K562 (cell line): ENCODE measurements around the gene SUSD3. TPM values are rescaled to one million over a fixed set of nuclear protein-coding genes. Genes with fewer than 3 reads are reported as not detected.

Experiments
- ATAC-seq: fragments of 200-7000 bp; cut with Tn5 transposase; 3 replicates; pipeline ENCODE4 v1.9.1; 2020; ENCODE audit warnings: moderate library complexity
- BruUV-seq: library from RNA; stranded (reverse); fragments of 400-500 nt; replicated peaks from 2 replicates; lab custom pipeline; 2021; lab: Mats Ljungman, UMichigan
- CTCF ChIA-PET: fragments of 300-600 bp; formaldehyde crosslinking; extraction: SDS; loops from one replicate; lab custom pipeline; 2021; ENCODE audit warnings: low intra/inter-chr PET ratio; lab: Yijun Ruan, JAX
- POLR2A ChIA-PET: fragments of 300-600, 350-650 bp; sonication (Branson Sonifier 250); formaldehyde crosslinking; extraction: SDS; loops from one replicate; lab custom pipeline; 2021; ENCODE audit warnings: antibody characterized with exemption, inconsistent platforms; lab: Yijun Ruan, JAX
- DNase-seq, 4 experiments: peaks; one replicate each; pipeline versions ENCODE4 v3.0.0 to v3.0.0-alpha.2; 2011 to 2018; ENCODE audit warnings: low spot score in 3 of 4, mixed read lengths in 3 of 4; ENCODE audit errors: extremely low read depth in 1 of 4
- FAIRE-seq: peaks from 2 replicates; lab custom pipeline; 2011; peaks lifted over from hg19 to GRCh38; lab: Jason Lieb, UNC
- H2AFZ ChIP-seq: 2 replicates; pipeline ENCODE4 v1.6.0; 2011; ENCODE audit warnings: low read depth, low read length, control low read depth, inconsistent platforms
- H3K27ac ChIP-seq: fragments of 200-600 bp; 3 replicates; pipeline ENCODE4 v1.8.0; 2011; ENCODE audit warnings: low read depth, mild to moderate bottlenecking, control low read depth, inconsistent platforms, low read length, moderate library complexity, mixed read lengths; ENCODE audit errors: extremely low read depth
- H3K27me3 ChIP-seq, 2 experiments: fragments of 300-600 bp in 1 of 2; 2 replicates in 1 of 2; 3 replicates in 1 of 2; pipeline versions ENCODE4 v1.6.0 to v1.8.0; 2011; ENCODE audit warnings: inconsistent platforms in 2 of 2, low read length in 2 of 2, mild to moderate bottlenecking in 1 of 2, mixed read lengths in 1 of 2, moderate library complexity in 1 of 2; ENCODE audit not compliant: control insufficient read depth in 2 of 2, insufficient read depth in 2 of 2
- H3K36me3 ChIP-seq: fragments of 300-600 bp; 3 replicates; pipeline ENCODE4 v1.8.0; 2011; ENCODE audit warnings: mild to moderate bottlenecking, low read length, inconsistent platforms; ENCODE audit not compliant: control insufficient read depth, insufficient read depth
- H3K4me1 ChIP-seq, 2 experiments: fragments of 200-600 bp in 1 of 2; replicated peaks in 1 of 2; 2 replicates in 1 of 2; 3 replicates in 1 of 2; pipeline versions ENCODE4 v1.5.1 to v1.8.0; 2011; ENCODE audit warnings: inconsistent platforms in 2 of 2, low read length in 2 of 2, mild to moderate bottlenecking in 1 of 2, mixed read lengths in 1 of 2, moderate library complexity in 1 of 2; ENCODE audit not compliant: control insufficient read depth in 2 of 2, insufficient read depth in 2 of 2
- H3K4me2 ChIP-seq: 2 replicates; pipeline ENCODE4 v1.6.1; 2011; ENCODE audit warnings: low read length, control low read depth, inconsistent platforms, mixed read lengths; ENCODE audit not compliant: insufficient read depth
- H3K4me3 ChIP-seq: fragments of 200-600 bp; sonication (generic), shearing (Covaris generic); 2 replicates; pipeline ENCODE4 v1.5.1; 2016; ENCODE audit warnings: control low read depth, inconsistent platforms
- H3K79me2 ChIP-seq: fragments of 200-600 bp; 3 replicates; pipeline ENCODE4 v1.8.0; 2011; ENCODE audit warnings: low read length, inconsistent platforms; ENCODE audit not compliant: control insufficient read depth, insufficient read depth
- H3K9ac ChIP-seq, 2 experiments: 2 replicates each; pipeline versions ENCODE4 v1.6.0 to v1.6.1; 2011; ENCODE audit warnings: low read depth in 2 of 2, low read length in 2 of 2, control low read depth in 1 of 2, inconsistent platforms in 1 of 2, mild to moderate bottlenecking in 1 of 2, mixed read lengths in 1 of 2; ENCODE audit not compliant: insufficient read depth in 1 of 2
- H3K9me1 ChIP-seq: one replicate; pipeline ENCODE4 v1.6.0; 2011; ENCODE audit warnings: inconsistent platforms, mild to moderate bottlenecking, low read length, moderate library complexity; ENCODE audit not compliant: control insufficient read depth, insufficient read depth
- H3K9me3 ChIP-seq: replicated peaks from 2 replicates; pipeline ENCODE4 v1.5.1; 2011; ENCODE audit warnings: low read depth, low read length, inconsistent platforms; ENCODE audit not compliant: control insufficient read depth, insufficient read depth
- H4K20me1 ChIP-seq: replicated peaks from 2 replicates; pipeline ENCODE4 v1.6.1; 2011; ENCODE audit warnings: low read length, inconsistent platforms, mixed read lengths; ENCODE audit not compliant: control insufficient read depth, insufficient read depth
- E2F1 ChIP-seq: sonication (generic); formaldehyde crosslinking; IDR thresholded peaks from 2 replicates; pipeline ENCODE4 v1.8.1; 2023; ENCODE audit warnings: mild to moderate bottlenecking, missing genetic modification reagents, moderate library complexity
- MAX ChIP-seq: sonication (generic); formaldehyde crosslinking; IDR thresholded peaks from 2 replicates; pipeline ENCODE4 v1.9.0; 2022; ENCODE audit warnings: mild to moderate bottlenecking, missing genetic modification reagents
- MTA1 ChIP-seq: fragments of 450-650 bp; IDR thresholded peaks from 2 replicates; pipeline ENCODE4 v1.6.1; 2017; ENCODE audit warnings: borderline replicate concordance
- SNAPC5 ChIP-seq: fragments of 250-450 bp; sonication (Bioruptor Pico); IDR thresholded peaks from 2 replicates; pipeline ENCODE4 v1.8.0; 2021; ENCODE audit warnings: moderate library complexity, mild to moderate bottlenecking, inconsistent platforms
- ZNF57 ChIP-seq: fragments of 450-650 bp; formaldehyde crosslinking; IDR thresholded peaks from 2 replicates; pipeline ENCODE4 v1.4.0; 2020; ENCODE audit warnings: mild to moderate bottlenecking, moderate library complexity
- WGBS: fragments of 100-300 bp; shearing (Covaris generic); methylation state at CpG from one replicate; pipeline ENCODE4 v1.1.6; 2016; ENCODE audit warnings: low coverage, mixed read lengths; ENCODE audit not compliant: insufficient coverage; ENCODE audit errors: missing lambda C conversion rate; 5-methylcytosine and 5-hydroxymethylcytosine counted together
- in situ Hi-C: fragments of 300-500 bp; cut with MboI; formaldehyde crosslinking; loops from 4 replicates; pipeline ENCODE4 v1.15.0; 2018; ENCODE audit warnings: inconsistent platforms, mixed read lengths
- intact Hi-C: fragments of 100-400 bp; cut with micrococcal nuclease; formaldehyde crosslinking; loops from 2 replicates; pipeline ENCODE4 v1.14.2; 2022
- polyA plus RNA-seq, 8 experiments: library from polyadenylated mRNA; depleted of rRNA in 4 of 8; stranded (reverse) in 5 of 8; unstranded in 3 of 8; fragments of >200 nt; fragmentation: Nextera tagmentation in 2 of 8; fragmentation: Illumina TruSeq in 1 of 8; extraction: Ambion mirVana in 2 of 8; extraction: Trizol in 1 of 8; gene quantifications; 2 replicates each; pipeline versions ENCODE4 v1.2.1 to v1.2.3, GENCODE V29; 2011 to 2014; ENCODE audit warnings: inconsistent platforms in 1 of 8, missing spikeins in 1 of 8
- total RNA-seq, 7 experiments: library from RNA; depleted of rRNA in 6 of 7; stranded (reverse); fragments of >200 nt in 6 of 7; fragmentation: Illumina TruSeq in 2 of 7; extraction: Trizol in 2 of 7; gene quantifications; 2 replicates each; pipeline versions ENCODE4 v1.2.1 to v1.2.3, GENCODE V29; 2011 to 2021; ENCODE audit warnings: low replicate concordance in 1 of 7

SUSD3 gene
- total and polyA plus RNA-seq, 9 of the 15 experiments (the other 6 are each of a cell fraction or from before 2014, with no cell fraction given): 1.3 to 21.7 (median 11.4) TPM

- no peak overlapping the region; the same call in 1 of the 2 replicates for H3K4me2 ChIP-seq
- ChIA-PET CTCF (no interaction called here), POLR2A (interaction anchor here (0.6 to 2.0 kb wide), 9 partner anchors 8 to 559 kb away, joined by 3 to 16 read pairs (median 4); partner anchors contain the start of gene NINJ1)
- H3K9me1 ChIP-seq: peaks cover 3% of the 10 kb centered on the region
- DNase-seq (no peak), FAIRE-seq (peak; percentile 59), ATAC-seq (no peak)
- H3K36me3 ChIP-seq: no peaks in the 10 kb centered on the region
- WGBS: 80% methylated on average over 12 of the region's 12 CpGs
- peaks cover 35 to 48% of the 10 kb centered on the region in 2 experiments for H3K4me1 ChIP-seq
- intact Hi-C loops (no loop called here), in situ Hi-C loops (no loop called here)
- no peaks in the 10 kb centered on the region for H3K79me2 ChIP-seq
- H3K4me3 ChIP-seq: no peak overlapping the region
- H4K20me1 ChIP-seq: no peaks in the 10 kb centered on the region
- TF ChIP-seq ZNF57 (CRISPR knock-in tag): no peak
- no peak for TF ChIP-seq MAX
- no peak for TF ChIP-seq E2F1 (CRISPR knock-in tag)
- 0 out of 2 replicates have a peak, but pooled peaks have one; percentile 5 for TF ChIP-seq MTA1
- no peak for TF ChIP-seq SNAPC5 (CRISPR knock-in tag)
- H3K9ac ChIP-seq: peak overlapping the region in 1 of 2 experiments; percentile 59; a peak in 2 of 4 replicates
- peak overlapping the region; percentile 75; the same call in 1 of the 2 replicates for H2AFZ ChIP-seq
- no peak overlapping the region for H3K27ac ChIP-seq
- no peaks in the 10 kb centered on the region for H3K9me3 ChIP-seq
- no peaks in the 10 kb centered on the region for H3K27me3 ChIP-seq
- BruUV-seq: no TSS peak
These were observed 60.6 kb downstream of the SUSD3 start for GRCh38 chr9:93118863-93119702.
